ENCODE data around the gene GRID1. TPM values are rescaled to one million over a fixed set of nuclear protein-coding genes. Genes with fewer than 3 reads are reported as not detected.

The GRID1 gene
- total and polyA plus RNA-seq, 9 of the 15 experiments (the other 6 are each of a cell fraction or from before 2014, with no cell fraction given): 0.01 to 7.2 (median 1.2) TPM

GRCh38 chr10:86079088-86079487, 287.5 kb downstream of the GRID1 start (continued):
- TF ChIP-seq CTCF (IDR thresholded peaks at IDR 0.05 in 2 of 3, conservative IDR thresholded peaks at IDR 0.05 in 1 of 3; ENCODE audit: insufficient read depth in 2 of 3, low read depth in 1 of 3, low read length in 3 of 3): no peak
- TF ChIP-seq PCBP2 (IDR thresholded peaks at IDR 0.05; ENCODE audit: low read depth, low read length, poor library complexity, severe bottlenecking): no peak
- TF ChIP-seq CBFB (CRISPR knock-in tag; IDR thresholded peaks at IDR 0.05): no peak
- TF ChIP-seq, protein P1, sequence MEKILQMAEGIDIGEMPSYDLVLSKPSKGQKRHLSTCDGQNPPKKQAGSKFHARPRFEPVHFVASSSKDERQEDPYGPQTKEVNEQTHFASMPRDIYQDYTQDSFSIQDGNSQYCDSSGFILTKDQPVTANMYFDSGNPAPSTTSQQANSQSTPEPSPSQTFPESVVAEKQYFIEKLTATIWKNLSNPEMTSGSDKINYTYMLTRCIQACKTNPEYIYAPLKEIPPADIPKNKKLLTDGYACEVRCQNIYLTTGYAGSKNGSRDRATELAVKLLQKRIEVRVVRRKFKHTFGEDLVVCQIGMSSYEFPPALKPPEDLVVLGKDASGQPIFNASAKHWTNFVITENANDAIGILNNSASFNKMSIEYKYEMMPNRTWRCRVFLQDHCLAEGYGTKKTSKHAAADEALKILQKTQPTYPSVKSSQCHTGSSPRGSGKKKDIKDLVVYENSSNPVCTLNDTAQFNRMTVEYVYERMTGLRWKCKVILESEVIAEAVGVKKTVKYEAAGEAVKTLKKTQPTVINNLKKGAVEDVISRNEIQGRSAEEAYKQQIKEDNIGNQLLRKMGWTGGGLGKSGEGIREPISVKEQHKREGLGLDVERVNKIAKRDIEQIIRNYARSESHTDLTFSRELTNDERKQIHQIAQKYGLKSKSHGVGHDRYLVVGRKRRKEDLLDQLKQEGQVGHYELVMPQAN (IDR thresholded peaks at IDR 0.05; ENCODE audit: borderline replicate concordance): no peak
- no peak for TF ChIP-seq ZNF24 (IDR thresholded peaks at IDR 0.05)
- TF ChIP-seq FIP1L1 (IDR thresholded peaks at IDR 0.05; ENCODE audit: low read depth, low read length, poor library complexity, severe bottlenecking): no peak
- TF ChIP-seq ARHGAP35 (IDR thresholded peaks at IDR 0.05; ENCODE audit: partially characterized antibody): no peak
- no peak for TF ChIP-seq ZNF449 (CRISPR knock-in tag; IDR thresholded peaks at IDR 0.05)
